Occipital lobe (tissue), 2 donors: ENCODE measurements around the gene SPATA1. TPM values are rescaled to one million over a fixed set of nuclear protein-coding genes. Genes with fewer than 3 reads are reported as not detected.
"Not testable (repeated sequence)": the region's sequence is repeated elsewhere in the genome, so short reads cannot be mapped to it uniquely, and the experiment has no call there.

ENCODE experiments used
- DNase-seq: peaks from one replicate; lab custom pipeline; 2025; lab: John Stamatoyannopoulos, UW
- total RNA-seq: library from RNA; depleted of rRNA; stranded (reverse); fragments of >200 nt; gene quantifications from one replicate; pipeline ENCODE4 v1.2.3, GENCODE V29; 2014

SPATA1 gene
- 1.9 TPM for total RNA-seq

- DNase-seq: peak; percentile 90
Observed at GRCh38 chr1:84506002-84506728, at the start of gene SPATA1, which contains the start of gene GNG5. SPATA1 (plus strand) TSS chr1:84506386; CDS start chr1:84516360, 9,974 bp downstream. GNG5 (minus strand) TSS chr1:84506581; CDS start chr1:84506091, 490 bp downstream.

GRCh38 chr1:84462118-84462517 is 44.1 kb upstream of the SPATA1 start:
- DNase-seq: no peak

- DNase-seq: no peak
Observed at GRCh38 chr1:84467298-84467697, 38.9 kb upstream of the SPATA1 start.

GRCh38 chr1:84476225-84476624 is 30.0 kb upstream of the SPATA1 start:
- no peak for DNase-seq

- DNase-seq: peak; percentile 49
Observed at GRCh38 chr1:84478876-84479868, 27.0 kb upstream of the SPATA1 start, which contains the start of gene RPF1. RPF1 (plus strand) TSS chr1:84479266; CDS start chr1:84479282, 16 bp downstream.

- DNase-seq: no peak
Observed at GRCh38 chr1:84479998-84480397, 26.2 kb upstream of the SPATA1 start.

GRCh38 chr1:84480650-84481049 is 25.5 kb upstream of the SPATA1 start:
- no peak for DNase-seq

GRCh38 chr1:84481317-84481716 is 24.9 kb upstream of the SPATA1 start:
- no peak for DNase-seq

- no peak for DNase-seq
Observed at GRCh38 chr1:84488107-84488506, 18.1 kb upstream of the SPATA1 start.

GRCh38 chr1:84489766-84490165 is 16.4 kb upstream of the SPATA1 start:
- DNase-seq: no peak

- no peak for DNase-seq
Observed at GRCh38 chr1:84492726-84493125, 13.5 kb upstream of the SPATA1 start.

- DNase-seq: no peak
Observed at GRCh38 chr1:84493747-84494146, 12.4 kb upstream of the SPATA1 start.

- DNase-seq: no peak
Observed at GRCh38 chr1:84496498-84496897, 9.7 kb upstream of the SPATA1 start.

- no peak for DNase-seq
Observed at GRCh38 chr1:84497631-84498275, 8.4 kb upstream of the SPATA1 start.

- DNase-seq: no peak
Observed at GRCh38 chr1:84502927-84503326, 3.3 kb upstream of the SPATA1 start.

GRCh38 chr1:84504580-84505492 is 1.4 kb upstream of the SPATA1 start:
- no peak for DNase-seq

GRCh38 chr1:84505493-84506001 is 639 bp upstream of the SPATA1 start:
- peak; percentile 25 for DNase-seq

GRCh38 chr1:84506729-84507453 is 705 bp downstream of the SPATA1 start:
- no peak for DNase-seq

- DNase-seq: not testable (repeated sequence)
Observed at GRCh38 chr1:84507887-84508286, 1.7 kb downstream of the SPATA1 start.

- no peak for DNase-seq
Observed at GRCh38 chr1:84508510-84508909, 2.3 kb downstream of the SPATA1 start.
